Astrocyte of the spinal cord (primary cell): Measurements from ENCODE around the gene HCN2.
A peak's percentile ranks its signal among the peaks of the same experiment; 100 is the strongest.

Experiments
- DNase-seq: peaks from one replicate; pipeline ENCODE4 v3.0.0; 2011; ENCODE audit warnings: low read depth, low spot score
- H3K4me3 ChIP-seq: 2 replicates; pipeline ENCODE4 v1.5.1; 2011; ENCODE audit warnings: low read depth, mild to moderate bottlenecking, low read length, moderate library complexity
- in situ Hi-C: cut with HindIII; loops from 2 replicates; pipeline ENCODE4 v1.10.0; 2017; ENCODE audit warnings: low sequenced_read_pairs
- TF ChIP-seq, protein P1 (sequence below): IDR thresholded peaks from 2 replicates; pipeline ENCODE4 v1.5.1; 2012; ENCODE audit warnings: low read depth, mild to moderate bottlenecking, low read length, inconsistent platforms

Gene HCN2

DNA sequence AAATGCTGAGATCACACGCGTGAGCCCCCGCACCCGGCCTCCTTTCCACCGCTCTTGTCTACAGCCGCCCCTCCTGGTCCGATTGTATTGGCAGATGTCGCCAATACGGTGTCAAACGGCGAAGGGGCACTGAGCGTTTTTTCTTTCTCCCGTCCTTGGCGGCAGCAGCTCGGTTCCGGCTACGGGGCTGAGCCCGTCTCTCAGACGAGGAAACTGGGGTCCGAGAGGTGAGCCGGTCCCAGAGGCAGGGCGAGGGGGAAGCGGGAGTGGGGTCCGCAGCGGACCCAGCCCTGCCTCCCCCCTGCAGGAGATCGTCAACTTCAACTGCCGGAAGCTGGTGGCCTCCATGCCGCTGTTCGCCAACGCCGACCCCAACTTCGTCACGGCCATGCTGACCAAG lies 23.3 kb downstream of the HCN2 start:
- in situ Hi-C loops: no loop called here
- DNase-seq: no peak
- TF ChIP-seq, protein P1, sequence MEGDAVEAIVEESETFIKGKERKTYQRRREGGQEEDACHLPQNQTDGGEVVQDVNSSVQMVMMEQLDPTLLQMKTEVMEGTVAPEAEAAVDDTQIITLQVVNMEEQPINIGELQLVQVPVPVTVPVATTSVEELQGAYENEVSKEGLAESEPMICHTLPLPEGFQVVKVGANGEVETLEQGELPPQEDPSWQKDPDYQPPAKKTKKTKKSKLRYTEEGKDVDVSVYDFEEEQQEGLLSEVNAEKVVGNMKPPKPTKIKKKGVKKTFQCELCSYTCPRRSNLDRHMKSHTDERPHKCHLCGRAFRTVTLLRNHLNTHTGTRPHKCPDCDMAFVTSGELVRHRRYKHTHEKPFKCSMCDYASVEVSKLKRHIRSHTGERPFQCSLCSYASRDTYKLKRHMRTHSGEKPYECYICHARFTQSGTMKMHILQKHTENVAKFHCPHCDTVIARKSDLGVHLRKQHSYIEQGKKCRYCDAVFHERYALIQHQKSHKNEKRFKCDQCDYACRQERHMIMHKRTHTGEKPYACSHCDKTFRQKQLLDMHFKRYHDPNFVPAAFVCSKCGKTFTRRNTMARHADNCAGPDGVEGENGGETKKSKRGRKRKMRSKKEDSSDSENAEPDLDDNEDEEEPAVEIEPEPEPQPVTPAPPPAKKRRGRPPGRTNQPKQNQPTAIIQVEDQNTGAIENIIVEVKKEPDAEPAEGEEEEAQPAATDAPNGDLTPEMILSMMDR: no peak
- H3K4me3 ChIP-seq: no peak overlapping the region

- TF ChIP-seq, protein P1: no peak
- DNase-seq: no peak
- in situ Hi-C loops: no loop called here
- H3K4me3 ChIP-seq: no peak overlapping the region
These were observed 24.3 kb downstream of the HCN2 start for GRCh38 chr19:613732-614567.

GRCh38 chr19:615619-616018 lies 25.9 kb downstream of the HCN2 start:
- DNase-seq: peak; percentile 17
- in situ Hi-C loops: no loop called here
- TF ChIP-seq, protein P1: no peak
- H3K4me3 ChIP-seq: no peak overlapping the region

DNA sequence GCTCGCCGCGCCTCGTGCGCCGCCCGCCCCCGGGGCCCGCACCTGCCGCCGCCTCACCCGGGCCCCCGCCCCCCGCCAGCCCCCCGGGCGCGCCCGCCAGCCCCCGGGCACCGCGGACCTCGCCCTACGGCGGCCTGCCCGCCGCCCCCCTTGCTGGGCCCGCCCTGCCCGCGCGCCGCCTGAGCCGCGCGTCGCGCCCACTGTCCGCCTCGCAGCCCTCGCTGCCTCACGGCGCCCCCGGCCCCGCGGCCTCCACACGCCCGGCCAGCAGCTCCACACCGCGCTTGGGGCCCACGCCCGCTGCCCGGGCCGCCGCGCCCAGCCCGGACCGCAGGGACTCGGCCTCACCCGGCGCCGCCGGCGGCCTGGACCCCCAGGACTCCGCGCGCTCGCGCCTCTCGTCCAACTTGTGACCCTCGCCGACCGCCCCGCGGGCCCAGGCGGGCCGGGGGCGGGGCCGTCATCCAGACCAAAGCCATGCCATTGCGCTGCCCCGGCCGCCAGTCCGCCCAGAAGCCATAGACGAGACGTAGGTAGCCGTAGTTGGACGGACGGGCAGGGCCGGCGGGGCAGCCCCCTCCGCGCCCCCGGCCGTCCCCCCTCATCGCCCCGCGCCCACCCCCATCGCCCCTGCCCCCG lies 26.5 kb downstream of the HCN2 start:
- in situ Hi-C loops: no loop called here
- TF ChIP-seq, protein P1: no peak
- H3K4me3 ChIP-seq: no peak overlapping the region
- DNase-seq: no peak

GRCh38 chr19:616747-617526 lies 27.3 kb downstream of the HCN2 start:
- no peak overlapping the region for H3K4me3 ChIP-seq
- in situ Hi-C loops: no loop called here
- TF ChIP-seq, protein P1: no peak
- no peak for DNase-seq

DNA sequence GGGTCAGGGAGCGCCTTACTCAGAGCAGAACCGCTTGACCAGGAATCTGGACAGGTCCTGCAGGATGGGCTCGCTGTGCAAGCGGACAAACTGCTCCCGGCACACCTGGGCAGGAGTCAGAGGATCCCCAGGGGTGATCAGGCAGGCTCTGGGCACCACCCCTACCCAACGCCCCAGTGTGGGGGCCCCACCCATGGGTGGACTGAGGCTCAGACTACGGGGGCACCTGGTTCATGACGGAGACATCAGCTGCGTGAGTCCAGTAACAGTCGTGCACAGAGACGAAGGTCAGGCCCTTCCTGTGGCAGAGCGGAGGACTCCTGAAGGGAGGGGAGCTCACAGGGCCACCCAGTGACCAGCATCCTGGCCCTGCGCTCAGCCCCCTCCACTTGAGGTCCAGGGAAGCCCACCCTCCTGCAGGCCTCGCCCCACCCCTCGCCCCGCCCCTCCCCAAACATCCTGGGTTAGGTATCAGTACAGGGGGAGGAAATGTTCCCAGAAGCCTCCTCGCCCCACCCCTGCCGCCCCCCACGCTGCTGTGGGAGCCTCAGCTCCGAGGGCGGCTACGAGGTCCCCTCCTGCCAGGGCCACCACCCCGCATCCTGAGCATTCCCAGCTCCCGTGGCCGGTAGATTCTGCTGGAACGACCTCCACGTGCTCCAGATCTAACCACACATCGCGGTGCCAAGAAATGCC lies 28.0 kb downstream of the HCN2 start:
- TF ChIP-seq, protein P1: no peak
- no peak for DNase-seq
- in situ Hi-C loops: no loop called here
- H3K4me3 ChIP-seq: no peak overlapping the region
